HepG2 (cell line): Measurements from ENCODE around the gene SYNDIG1. TPM values are rescaled to one million over a fixed set of nuclear protein-coding genes. Genes with fewer than 3 reads are reported as not detected.

ENCODE experiments used
- NAIF1 ChIP-seq: sonication (generic); formaldehyde crosslinking; IDR thresholded peaks from 2 replicates; pipeline ENCODE4 v1.5.0; 2020; ENCODE audit warnings: mild to moderate bottlenecking, missing genetic modification reagents, borderline replicate concordance
- POLR2G ChIP-seq: fragments of 200-400 bp; formaldehyde crosslinking; IDR thresholded peaks from 2 replicates; pipeline ENCODE4 v1.6.1; 2018; ENCODE audit warnings: mild to moderate bottlenecking, low read depth, low read length, moderate library complexity
- SP1 ChIP-seq, 2 experiments: fragments of 450-650 bp in 1 of 2; sonication (generic) in 1 of 2; formaldehyde crosslinking in 1 of 2; IDR thresholded peaks; 2 replicates each; pipeline versions ENCODE4 v1.4.0 to v1.6.1; 2016 to 2020; ENCODE audit warnings: missing genetic modification reagents in 1 of 2
- TEF ChIP-seq: sonication (generic); formaldehyde crosslinking; IDR thresholded peaks from 2 replicates; pipeline ENCODE4 v1.5.0; 2020; ENCODE audit warnings: missing genetic modification reagents
- ZBTB40 ChIP-seq, 2 experiments: fragments of 450-650 bp in 1 of 2; sonication (generic) in 1 of 2; formaldehyde crosslinking in 1 of 2; IDR thresholded peaks; 2 replicates each; pipeline versions ENCODE4 v1.6.1 to v1.8.0; 2016 to 2022; ENCODE audit warnings: antibody characterized with exemption in 1 of 2, mild to moderate bottlenecking in 1 of 2, missing genetic modification reagents in 1 of 2
- ZNF383 ChIP-seq: sonication (generic); formaldehyde crosslinking; IDR thresholded peaks from 2 replicates; pipeline ENCODE4 v1.4.0; 2020; ENCODE audit warnings: missing genetic modification reagents, mild to moderate bottlenecking, borderline replicate concordance
- ZNF407 ChIP-seq: sonication (generic); formaldehyde crosslinking; IDR thresholded peaks from one replicate; pipeline ENCODE4 v1.5.1; 2020; ENCODE audit warnings: mild to moderate bottlenecking, missing genetic modification reagents; ENCODE audit errors: not compliant biosample characterization
- ZNF562 ChIP-seq: sonication (generic); formaldehyde crosslinking; IDR thresholded peaks from 2 replicates; pipeline ENCODE4 v1.8.0; 2022; ENCODE audit warnings: missing genetic modification reagents, borderline replicate concordance
- ZNF570 ChIP-seq: sonication (generic); formaldehyde crosslinking; IDR thresholded peaks from 2 replicates; pipeline ENCODE4 v1.4.0; 2020; ENCODE audit warnings: mild to moderate bottlenecking, missing genetic modification reagents, borderline replicate concordance
- ZNF672 ChIP-seq: sonication (generic); formaldehyde crosslinking; IDR thresholded peaks from 2 replicates; pipeline ENCODE4 v1.8.1; 2022; ENCODE audit warnings: missing genetic modification reagents
- ZNF83 ChIP-seq: sonication (generic); formaldehyde crosslinking; IDR thresholded peaks from 2 replicates; pipeline ENCODE4 v1.4.0; 2020; ENCODE audit warnings: missing genetic modification reagents, mild to moderate bottlenecking, borderline replicate concordance
- polyA plus RNA-seq, 8 experiments: library from polyadenylated mRNA; depleted of rRNA in 3 of 8; stranded (reverse) in 7 of 8; unstranded in 1 of 8; fragments of >200 nt; fragmentation: Illumina TruSeq in 4 of 8; extraction: Trizol in 4 of 8; gene quantifications; 2 replicates each; pipeline versions ENCODE4 v1.2.1 to v1.2.3, GENCODE V29; 2011 to 2016; ENCODE audit warnings: low read depth in 4 of 8, missing spikeins in 1 of 8, mixed read lengths in 1 of 8; ENCODE audit not compliant: insufficient read depth in 1 of 8
- total RNA-seq, 5 experiments: library from RNA; depleted of rRNA; stranded (reverse); fragments of >200 nt; fragmentation: Illumina TruSeq; extraction: Trizol; gene quantifications; 2 replicates each; pipeline ENCODE4 v1.2.3, GENCODE V29; 2016; ENCODE audit warnings: low read depth in 1 of 5

The SYNDIG1 gene
- total and polyA plus RNA-seq, 2 of the 13 experiments (the other 11 are each of a cell fraction or from before 2014, with no cell fraction given): not detected

- TF ChIP-seq ZBTB40 (IDR thresholded peaks at IDR 0.05) (no peak), ZBTB40 (CRISPR knock-in tag; IDR thresholded peaks at IDR 0.05) (no peak), ZNF83 (CRISPR knock-in tag) (no peak), ZNF383 (CRISPR knock-in tag) (no peak), SP1 (IDR thresholded peaks at IDR 0.05) (no peak), SP1 (CRISPR knock-in tag; IDR thresholded peaks at IDR 0.05) (no peak), ZNF407 (CRISPR knock-in tag) (no peak), ZNF570 (CRISPR knock-in tag) (no peak), POLR2G (no peak), TEF (CRISPR knock-in tag) (no peak), ZNF672 (CRISPR knock-in tag) (no peak), NAIF1 (CRISPR knock-in tag) (no peak), ZNF562 (CRISPR knock-in tag) (no peak)
- TF ChIP-seq, all 625 proteins: peak for 0
Observed at GRCh38 chr20:24521032-24521431, 51.6 kb downstream of the SYNDIG1 start (continued).
